Neural progenitor cell (in vitro differentiated cells): Measurements from ENCODE around the gene MBP. TPM values are rescaled to one million over a fixed set of nuclear protein-coding genes. Genes with fewer than 3 reads are reported as not detected.

ENCODE experiments used
- DNase-seq: peaks from one replicate; pipeline ENCODE4 v3.0.0-alpha.2; 2016; ENCODE audit warnings: low spot score
- H2AFZ ChIP-seq: fragments of 200-600 bp; sonication (generic); replicated peaks from 2 replicates; pipeline ENCODE4 v1.6.1; 2016; ENCODE audit warnings: antibody characterized with exemption
- H3F3A ChIP-seq: fragments of 200-600 bp; sonication (generic); 2 replicates; pipeline ENCODE4 v1.6.1; 2016; ENCODE audit warnings: antibody characterized with exemption, low read depth
- H3K27ac ChIP-seq: fragments of 200-600 bp; sonication (generic); 2 replicates; pipeline ENCODE4 v1.5.1; 2016; ENCODE audit warnings: mild to moderate bottlenecking
- H3K27me3 ChIP-seq: fragments of 200-600 bp; sonication (generic); 2 replicates; pipeline ENCODE4 v1.6.1; 2016; ENCODE audit warnings: mild to moderate bottlenecking, moderate library complexity
- H3K36me3 ChIP-seq: fragments of 200-600 bp; sonication (generic); 2 replicates; pipeline ENCODE4 v1.5.1; 2016
- H3K4me1 ChIP-seq: fragments of 200-600 bp; sonication (generic); 2 replicates; pipeline ENCODE4 v1.6.1; 2016; ENCODE audit warnings: mixed run types
- H3K4me2 ChIP-seq: fragments of 200-600 bp; sonication (generic); 2 replicates; pipeline ENCODE4 v1.6.1; 2016
- H3K4me3 ChIP-seq: fragments of 200-600 bp; sonication (generic); 2 replicates; pipeline ENCODE4 v1.5.1; 2016
- H3K79me2 ChIP-seq: fragments of 200-600 bp; sonication (generic); 2 replicates; pipeline ENCODE4 v1.6.1; 2016; ENCODE audit warnings: low read depth
- H3K9ac ChIP-seq: fragments of 200-600 bp; sonication (generic); 2 replicates; pipeline ENCODE4 v1.6.1; 2016
- H3K9me3 ChIP-seq: fragments of 200-600 bp; sonication (generic); 2 replicates; pipeline ENCODE4 v1.5.1; 2016; ENCODE audit warnings: low read depth
- H4K20me1 ChIP-seq: fragments of 200-600 bp; sonication (generic); 2 replicates; pipeline ENCODE4 v1.6.1; 2016; ENCODE audit warnings: low read depth
- H3K27ac Mint-ChIP-seq: 3 replicates; pipeline ENCODE4 v1.8.0; 2021; ENCODE audit warnings: mixed read lengths
- H3K27me3 Mint-ChIP-seq: 2 replicates; pipeline ENCODE4 v1.8.0; 2022; ENCODE audit warnings: low read depth, mild to moderate bottlenecking, inconsistent platforms, moderate library complexity, mixed read lengths; ENCODE audit not compliant: insufficient read depth
- H3K36me3 Mint-ChIP-seq: 3 replicates; pipeline ENCODE4 v1.8.0; 2021; ENCODE audit warnings: mixed read lengths
- H3K4me1 Mint-ChIP-seq: 3 replicates; pipeline ENCODE4 v1.8.0; 2021; ENCODE audit warnings: mixed read lengths
- H3K4me3 Mint-ChIP-seq: 3 replicates; pipeline ENCODE4 v1.8.0; 2021; ENCODE audit warnings: mild to moderate bottlenecking, moderate library complexity, mixed read lengths
- H3K9me3 Mint-ChIP-seq: 3 replicates; pipeline ENCODE4 v1.8.0; 2020; ENCODE audit warnings: mixed read lengths
- EZH2 ChIP-seq: fragments of 200-600 bp; sonication (generic); IDR thresholded peaks from 2 replicates; pipeline ENCODE4 v1.6.1; 2017; ENCODE audit warnings: antibody characterized with exemption, mild to moderate bottlenecking, moderate library complexity
- EZH2phosphoT487 ChIP-seq: fragments of 200-600 bp; sonication (generic); IDR thresholded peaks from 2 replicates; pipeline ENCODE4 v1.6.1; 2017; ENCODE audit warnings: antibody characterized with exemption
- total RNA-seq: library from RNA; depleted of rRNA; stranded (reverse); fragments of >200 nt; gene quantifications from 2 replicates; pipeline ENCODE4 v1.2.3, GENCODE V29; 2015; ENCODE audit warnings: low replicate concordance
- TF ChIP-seq, protein P1 (sequence below): fragments of 200-600 bp; sonication (generic); IDR thresholded peaks from 2 replicates; pipeline ENCODE4 v1.5.1; 2017; ENCODE audit warnings: antibody characterized with exemption, mild to moderate bottlenecking

The MBP gene
- total RNA-seq, 1 donor from 2014 or later: 0.64 TPM

DNA sequence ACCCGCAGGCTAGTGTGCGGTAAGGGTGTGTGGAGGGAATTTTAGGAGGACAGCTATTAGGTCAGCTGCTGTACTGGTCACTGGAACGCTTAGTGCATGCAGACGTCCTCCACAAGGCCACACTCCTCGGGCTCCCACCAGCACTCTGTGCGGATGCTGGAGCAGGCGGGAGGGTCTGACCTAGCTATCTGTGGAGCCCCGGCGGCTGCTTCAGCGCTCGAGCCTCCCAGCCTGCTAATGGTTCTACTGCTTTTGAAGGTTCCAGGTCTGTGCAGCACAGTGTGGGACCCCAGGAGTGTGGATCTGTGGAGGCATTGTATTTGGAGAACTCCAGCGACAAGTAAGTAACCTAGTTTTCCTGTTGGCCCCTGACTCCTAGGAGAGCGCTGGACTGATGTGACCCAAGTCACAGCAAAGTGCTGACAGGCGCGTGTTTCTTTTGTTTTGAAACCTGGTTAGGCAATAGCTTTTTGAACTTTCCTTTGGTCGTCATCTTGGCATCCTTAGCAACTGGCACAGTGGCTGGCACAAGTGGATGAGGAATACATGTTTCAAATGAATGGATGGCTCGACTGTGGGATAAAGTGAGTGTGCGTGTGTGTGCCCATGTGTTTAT is 196.8 kb downstream of the MBP start:
- Mint-ChIP-seq H3K36me3 (peaks cover 25% of the 10 kb centered on the region), H3K27me3 (no peaks in the 10 kb centered on the region), H3K27ac (no peak overlapping the region), H3K4me1 (no peaks in the 10 kb centered on the region), H3K9me3 (no peaks in the 10 kb centered on the region), H3K4me3 (no peak overlapping the region)
- H3K4me1 ChIP-seq: no peaks in the 10 kb centered on the region
- H3K27me3 ChIP-seq: no peaks in the 10 kb centered on the region
- no peaks in the 10 kb centered on the region for H3F3A ChIP-seq
- H3K79me2 ChIP-seq: no peaks in the 10 kb centered on the region
- DNase-seq: no peak
- H3K36me3 ChIP-seq: peaks cover 5% of the 10 kb centered on the region
- H4K20me1 ChIP-seq: no peaks in the 10 kb centered on the region
- no peak overlapping the region for H3K4me3 ChIP-seq
- no peak overlapping the region for H3K9ac ChIP-seq
- H3K4me2 ChIP-seq: no peak overlapping the region
- TF ChIP-seq, protein P1, sequence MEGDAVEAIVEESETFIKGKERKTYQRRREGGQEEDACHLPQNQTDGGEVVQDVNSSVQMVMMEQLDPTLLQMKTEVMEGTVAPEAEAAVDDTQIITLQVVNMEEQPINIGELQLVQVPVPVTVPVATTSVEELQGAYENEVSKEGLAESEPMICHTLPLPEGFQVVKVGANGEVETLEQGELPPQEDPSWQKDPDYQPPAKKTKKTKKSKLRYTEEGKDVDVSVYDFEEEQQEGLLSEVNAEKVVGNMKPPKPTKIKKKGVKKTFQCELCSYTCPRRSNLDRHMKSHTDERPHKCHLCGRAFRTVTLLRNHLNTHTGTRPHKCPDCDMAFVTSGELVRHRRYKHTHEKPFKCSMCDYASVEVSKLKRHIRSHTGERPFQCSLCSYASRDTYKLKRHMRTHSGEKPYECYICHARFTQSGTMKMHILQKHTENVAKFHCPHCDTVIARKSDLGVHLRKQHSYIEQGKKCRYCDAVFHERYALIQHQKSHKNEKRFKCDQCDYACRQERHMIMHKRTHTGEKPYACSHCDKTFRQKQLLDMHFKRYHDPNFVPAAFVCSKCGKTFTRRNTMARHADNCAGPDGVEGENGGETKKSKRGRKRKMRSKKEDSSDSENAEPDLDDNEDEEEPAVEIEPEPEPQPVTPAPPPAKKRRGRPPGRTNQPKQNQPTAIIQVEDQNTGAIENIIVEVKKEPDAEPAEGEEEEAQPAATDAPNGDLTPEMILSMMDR: no peak
- no peak for TF ChIP-seq EZH2phosphoT487
- H2AFZ ChIP-seq: no peak overlapping the region
- no peak overlapping the region for H3K27ac ChIP-seq
- no peaks in the 10 kb centered on the region for H3K9me3 ChIP-seq

DNA sequence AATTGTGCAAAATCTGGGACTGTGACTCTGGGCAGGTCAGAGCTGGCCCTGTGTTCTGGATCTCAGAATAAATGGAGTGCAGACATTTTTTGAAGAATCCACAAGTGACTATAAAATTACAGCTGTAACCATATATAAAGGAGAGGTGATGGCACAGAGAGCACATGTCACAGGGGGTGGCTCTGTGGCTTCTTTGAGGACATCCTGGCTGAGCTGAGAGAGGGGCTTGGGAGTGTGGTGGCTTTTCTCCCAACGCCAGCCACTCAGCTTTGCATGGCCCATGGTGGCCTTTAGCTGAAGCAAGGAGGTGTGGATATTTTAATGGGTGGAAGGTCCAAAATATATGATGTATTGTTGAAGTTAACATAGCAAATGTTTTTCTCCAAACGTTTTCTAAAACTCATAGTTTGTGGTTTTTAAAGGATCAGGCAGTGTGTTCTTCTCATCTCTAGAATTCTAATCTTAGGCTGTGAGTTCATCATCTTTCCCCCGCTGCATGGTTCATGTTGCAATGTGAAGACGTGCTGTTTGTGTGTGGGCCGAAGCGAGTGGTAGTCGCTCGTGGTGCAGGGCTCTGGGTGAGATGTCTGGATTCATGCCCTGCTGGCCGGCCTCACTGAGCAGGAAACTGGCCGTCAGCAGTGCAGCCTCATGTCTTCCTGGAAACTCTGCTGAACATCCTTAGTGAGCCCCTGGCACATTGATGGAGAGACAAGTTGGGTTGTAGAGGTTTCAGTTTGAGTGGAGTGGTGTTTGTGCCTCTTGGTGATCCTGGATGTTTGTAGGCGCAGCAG is 200.4 kb downstream of the MBP start:
- no peak overlapping the region for H3K27ac ChIP-seq
- H3K79me2 ChIP-seq: no peaks in the 10 kb centered on the region
- H3K9me3 ChIP-seq: no peaks in the 10 kb centered on the region
- H3K4me2 ChIP-seq: no peak overlapping the region
- DNase-seq: no peak
- H2AFZ ChIP-seq: no peak overlapping the region
- Mint-ChIP-seq H3K4me1 (no peaks in the 10 kb centered on the region), H3K27ac (no peak overlapping the region), H3K36me3 (peaks cover 22% of the 10 kb centered on the region), H3K27me3 (no peaks in the 10 kb centered on the region), H3K4me3 (no peak overlapping the region), H3K9me3 (no peaks in the 10 kb centered on the region)
- H3F3A ChIP-seq: no peaks in the 10 kb centered on the region
- H3K36me3 ChIP-seq: peaks cover 7% of the 10 kb centered on the region
- no peaks in the 10 kb centered on the region for H3K27me3 ChIP-seq
- no peak overlapping the region for H3K4me3 ChIP-seq
- H4K20me1 ChIP-seq: no peaks in the 10 kb centered on the region
- H3K4me1 ChIP-seq: no peaks in the 10 kb centered on the region
- no peak overlapping the region for H3K9ac ChIP-seq
- no peak for TF ChIP-seq EZH2
- TF ChIP-seq, protein P1: no peak
- no peak for TF ChIP-seq EZH2phosphoT487

DNA sequence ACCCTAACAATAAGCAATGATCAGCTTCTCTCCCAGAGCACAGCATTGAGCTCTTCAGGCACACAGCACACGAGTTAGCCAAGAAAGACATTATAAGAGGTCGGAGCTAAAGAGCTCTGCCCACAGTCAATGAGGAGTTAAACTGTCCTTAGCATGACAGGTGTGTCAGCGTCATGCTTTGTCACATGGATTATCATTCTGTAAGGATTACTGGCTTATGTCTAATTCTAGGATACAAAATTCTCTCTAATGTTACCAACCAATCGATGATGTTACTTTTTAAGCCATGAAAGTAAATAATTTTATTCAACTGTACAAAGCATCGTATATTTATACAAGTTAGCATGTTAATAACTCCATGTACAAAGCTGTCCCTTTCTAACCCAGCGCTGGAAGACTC is 201.4 kb downstream of the MBP start:
- Mint-ChIP-seq H3K9me3 (no peaks in the 10 kb centered on the region), H3K36me3 (peaks cover 24% of the 10 kb centered on the region), H3K4me1 (no peaks in the 10 kb centered on the region), H3K27ac (no peak overlapping the region), H3K27me3 (no peaks in the 10 kb centered on the region), H3K4me3 (no peak overlapping the region)
- no peaks in the 10 kb centered on the region for H3K4me1 ChIP-seq
- H3K27ac ChIP-seq: no peak overlapping the region
- H3K4me3 ChIP-seq: no peak overlapping the region
- no peak for DNase-seq
- H3K4me2 ChIP-seq: no peak overlapping the region
- no peaks in the 10 kb centered on the region for H3F3A ChIP-seq
- H4K20me1 ChIP-seq: no peaks in the 10 kb centered on the region
- H3K9me3 ChIP-seq: no peaks in the 10 kb centered on the region
- no peaks in the 10 kb centered on the region for H3K27me3 ChIP-seq
- no peak overlapping the region for H2AFZ ChIP-seq
- H3K9ac ChIP-seq: no peak overlapping the region
- H3K79me2 ChIP-seq: no peaks in the 10 kb centered on the region
- TF ChIP-seq EZH2phosphoT487: no peak
- peaks cover 6% of the 10 kb centered on the region for H3K36me3 ChIP-seq

Other genes starting within 250 kb of the MBP start
- not detected in 2 replicates for gene GALR1, start 117.1 kb upstream of the MBP start, total RNA-seq